Activated CD4-positive, alpha-beta T cell treated with anti-CD3 and anti-CD28 coated beads for 4 hours (primary cell): ENCODE measurements around the gene GUCY1A2.

Experiments
- DNase-seq, 2 donors: peaks; one replicate each; pipeline ENCODE4 v3.0.0-alpha.2; 2020

Gene GUCY1A2

GRCh38 chr11:106998116-106998915 lies 20.0 kb downstream of the GUCY1A2 start:
- DNase-seq = no peak

- DNase-seq = no peak
Observed at GRCh38 chr11:106997227-106997626, 21.0 kb downstream of the GUCY1A2 start.

- no peak for DNase-seq
Observed at GRCh38 chr11:106996691-106997090, 21.6 kb downstream of the GUCY1A2 start.

- no peak for DNase-seq
Observed at GRCh38 chr11:106990331-106990730, 27.9 kb downstream of the GUCY1A2 start.

GRCh38 chr11:106989078-106989455 lies 29.2 kb downstream of the GUCY1A2 start:
- no peak for DNase-seq

- DNase-seq = no peak
Observed at GRCh38 chr11:106988151-106989077, 29.9 kb downstream of the GUCY1A2 start.

GRCh38 chr11:106986673-106987072 lies 31.6 kb downstream of the GUCY1A2 start:
- DNase-seq = no peak

GRCh38 chr11:106986261-106986660 lies 32.0 kb downstream of the GUCY1A2 start:
- no peak for DNase-seq

- DNase-seq = no peak
Observed at GRCh38 chr11:106983991-106984390, 34.3 kb downstream of the GUCY1A2 start.

- DNase-seq = no peak
Observed at GRCh38 chr11:106983261-106983660, 35.0 kb downstream of the GUCY1A2 start.

- no peak for DNase-seq
Observed at GRCh38 chr11:106974831-106975230, 43.4 kb downstream of the GUCY1A2 start.

- no peak for DNase-seq
Observed at GRCh38 chr11:106971864-106972263, 46.4 kb downstream of the GUCY1A2 start.

- no peak for DNase-seq
Observed at GRCh38 chr11:106969644-106970355, 48.5 kb downstream of the GUCY1A2 start.

- no peak for DNase-seq
Observed at GRCh38 chr11:106962995-106963394, 55.3 kb downstream of the GUCY1A2 start.

GRCh38 chr11:106961518-106961917 lies 56.8 kb downstream of the GUCY1A2 start:
- no peak for DNase-seq

GRCh38 chr11:106961048-106961447 lies 57.2 kb downstream of the GUCY1A2 start:
- no peak for DNase-seq

GRCh38 chr11:106959800-106960199 lies 58.5 kb downstream of the GUCY1A2 start:
- no peak for DNase-seq

- no peak for DNase-seq
Observed at GRCh38 chr11:106959386-106959785, 58.9 kb downstream of the GUCY1A2 start.

GRCh38 chr11:106958517-106959248 lies 59.6 kb downstream of the GUCY1A2 start:
- DNase-seq = no peak

GRCh38 chr11:106957030-106957482 lies 61.2 kb downstream of the GUCY1A2 start:
- DNase-seq = no peak

- DNase-seq = no peak
Observed at GRCh38 chr11:106950067-106950491, 68.2 kb downstream of the GUCY1A2 start.

GRCh38 chr11:106943089-106943488 lies 75.2 kb downstream of the GUCY1A2 start:
- DNase-seq = no peak
